Parathyroid adenoma (tissue), 2 donors: ENCODE measurements around the gene RASEF.

Source experiments
- H2AFZ ChIP-seq: fragments of 300-600 bp; sonication (generic); one replicate; pipeline ENCODE4 v1.7.0; 2017; ENCODE audit warnings: antibody characterized with exemption, mild to moderate bottlenecking
- H3K27ac ChIP-seq: fragments of 300-600 bp; sonication (generic); one replicate; pipeline ENCODE4 v1.7.0; 2017
- H3K27me3 ChIP-seq: fragments of 300-600 bp; sonication (generic); one replicate; pipeline ENCODE4 v1.7.0; 2017; ENCODE audit warnings: low read length; ENCODE audit not compliant: control insufficient read depth, insufficient read depth
- H3K36me3 ChIP-seq: fragments of 300-600 bp; sonication (generic); one replicate; pipeline ENCODE4 v1.7.0; 2017; ENCODE audit warnings: low read length; ENCODE audit not compliant: control insufficient read depth, insufficient read depth
- H3K4me1 ChIP-seq: fragments of 300-600 bp; sonication (generic); one replicate; pipeline ENCODE4 v1.7.0; 2017; ENCODE audit warnings: control low read depth
- H3K4me2 ChIP-seq: fragments of 300-600 bp; sonication (generic); one replicate; pipeline ENCODE4 v1.7.0; 2017; ENCODE audit warnings: low read length
- H3K4me3 ChIP-seq: fragments of 300-600 bp; sonication (generic); one replicate; pipeline ENCODE4 v1.7.0; 2017; ENCODE audit warnings: low read depth, low read length
- H3K79me2 ChIP-seq: fragments of 300-600 bp; sonication (generic); one replicate; pipeline ENCODE4 v1.7.0; 2017; ENCODE audit warnings: control low read depth
- H3K9ac ChIP-seq: fragments of 300-600 bp; sonication (generic); one replicate; pipeline ENCODE4 v1.7.0; 2017; ENCODE audit warnings: mild to moderate bottlenecking
- H3K9me3 ChIP-seq: fragments of 300-600 bp; sonication (generic); one replicate; pipeline ENCODE4 v1.7.0; 2017; ENCODE audit warnings: low read length; ENCODE audit not compliant: control insufficient read depth
- TF ChIP-seq, protein P1 (sequence below): fragments of 300-600 bp; sonication (generic); IDR thresholded peaks from one replicate; pipeline ENCODE4 v1.7.0; 2017; ENCODE audit warnings: antibody characterized with exemption, mild to moderate bottlenecking
- donor health status: primary hyperparathyroidism.

RASEF gene

GRCh38 chr9:83059417-83059816 is 3.5 kb downstream of the RASEF start:
- Histone ChIP-seq H3K36me3 (no peaks in the 10 kb centered on the region), H2AFZ (no peak overlapping the region), H3K4me1 (no peaks in the 10 kb centered on the region), H3K27ac (no peak overlapping the region), H3K27me3 (no peaks in the 10 kb centered on the region), H3K4me2 (no peak overlapping the region), H3K9me3 (no peaks in the 10 kb centered on the region), H3K9ac (no peak overlapping the region), H3K4me3 (no peak overlapping the region), H3K79me2 (no peaks in the 10 kb centered on the region)
- TF ChIP-seq, protein P1, sequence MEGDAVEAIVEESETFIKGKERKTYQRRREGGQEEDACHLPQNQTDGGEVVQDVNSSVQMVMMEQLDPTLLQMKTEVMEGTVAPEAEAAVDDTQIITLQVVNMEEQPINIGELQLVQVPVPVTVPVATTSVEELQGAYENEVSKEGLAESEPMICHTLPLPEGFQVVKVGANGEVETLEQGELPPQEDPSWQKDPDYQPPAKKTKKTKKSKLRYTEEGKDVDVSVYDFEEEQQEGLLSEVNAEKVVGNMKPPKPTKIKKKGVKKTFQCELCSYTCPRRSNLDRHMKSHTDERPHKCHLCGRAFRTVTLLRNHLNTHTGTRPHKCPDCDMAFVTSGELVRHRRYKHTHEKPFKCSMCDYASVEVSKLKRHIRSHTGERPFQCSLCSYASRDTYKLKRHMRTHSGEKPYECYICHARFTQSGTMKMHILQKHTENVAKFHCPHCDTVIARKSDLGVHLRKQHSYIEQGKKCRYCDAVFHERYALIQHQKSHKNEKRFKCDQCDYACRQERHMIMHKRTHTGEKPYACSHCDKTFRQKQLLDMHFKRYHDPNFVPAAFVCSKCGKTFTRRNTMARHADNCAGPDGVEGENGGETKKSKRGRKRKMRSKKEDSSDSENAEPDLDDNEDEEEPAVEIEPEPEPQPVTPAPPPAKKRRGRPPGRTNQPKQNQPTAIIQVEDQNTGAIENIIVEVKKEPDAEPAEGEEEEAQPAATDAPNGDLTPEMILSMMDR: no peak

GRCh38 chr9:83056911-83057310 is 6.0 kb downstream of the RASEF start:
- H3K9me3 ChIP-seq: no peaks in the 10 kb centered on the region
- no peak overlapping the region for H3K4me2 ChIP-seq
- H2AFZ ChIP-seq: no peak overlapping the region
- no peak overlapping the region for H3K9ac ChIP-seq
- TF ChIP-seq, protein P1: no peak
- no peak overlapping the region for H3K27ac ChIP-seq
- no peaks in the 10 kb centered on the region for H3K79me2 ChIP-seq
- H3K36me3 ChIP-seq: no peaks in the 10 kb centered on the region
- H3K27me3 ChIP-seq: no peaks in the 10 kb centered on the region
- no peak overlapping the region for H3K4me3 ChIP-seq
- no peaks in the 10 kb centered on the region for H3K4me1 ChIP-seq

DNA sequence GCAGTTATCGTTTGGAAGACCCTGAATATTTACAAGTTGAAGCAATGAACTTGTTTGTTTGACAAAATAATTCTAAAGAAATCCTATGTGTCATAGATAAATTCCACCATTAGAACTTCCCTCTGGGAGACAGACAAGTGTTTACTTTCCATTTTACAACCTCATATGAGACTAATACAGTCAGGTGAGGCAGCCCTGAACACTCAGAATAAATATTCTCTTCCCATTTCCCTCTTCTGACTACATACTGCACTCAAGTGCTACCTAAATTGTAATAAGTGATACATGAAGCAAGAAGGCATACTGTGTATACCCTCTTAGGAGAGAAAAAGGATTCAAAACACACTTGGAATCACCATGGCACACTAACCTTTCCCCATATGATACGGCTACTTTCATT is 6.8 kb downstream of the RASEF start:
- H3K36me3 ChIP-seq: no peaks in the 10 kb centered on the region
- no peak overlapping the region for H2AFZ ChIP-seq
- H3K27ac ChIP-seq: no peak overlapping the region
- H3K27me3 ChIP-seq: no peaks in the 10 kb centered on the region
- H3K4me1 ChIP-seq: no peaks in the 10 kb centered on the region
- H3K4me3 ChIP-seq: no peak overlapping the region
- H3K4me2 ChIP-seq: no peak overlapping the region
- no peak overlapping the region for H3K9ac ChIP-seq
- TF ChIP-seq, protein P1: no peak
- H3K79me2 ChIP-seq: no peaks in the 10 kb centered on the region
- no peaks in the 10 kb centered on the region for H3K9me3 ChIP-seq

DNA sequence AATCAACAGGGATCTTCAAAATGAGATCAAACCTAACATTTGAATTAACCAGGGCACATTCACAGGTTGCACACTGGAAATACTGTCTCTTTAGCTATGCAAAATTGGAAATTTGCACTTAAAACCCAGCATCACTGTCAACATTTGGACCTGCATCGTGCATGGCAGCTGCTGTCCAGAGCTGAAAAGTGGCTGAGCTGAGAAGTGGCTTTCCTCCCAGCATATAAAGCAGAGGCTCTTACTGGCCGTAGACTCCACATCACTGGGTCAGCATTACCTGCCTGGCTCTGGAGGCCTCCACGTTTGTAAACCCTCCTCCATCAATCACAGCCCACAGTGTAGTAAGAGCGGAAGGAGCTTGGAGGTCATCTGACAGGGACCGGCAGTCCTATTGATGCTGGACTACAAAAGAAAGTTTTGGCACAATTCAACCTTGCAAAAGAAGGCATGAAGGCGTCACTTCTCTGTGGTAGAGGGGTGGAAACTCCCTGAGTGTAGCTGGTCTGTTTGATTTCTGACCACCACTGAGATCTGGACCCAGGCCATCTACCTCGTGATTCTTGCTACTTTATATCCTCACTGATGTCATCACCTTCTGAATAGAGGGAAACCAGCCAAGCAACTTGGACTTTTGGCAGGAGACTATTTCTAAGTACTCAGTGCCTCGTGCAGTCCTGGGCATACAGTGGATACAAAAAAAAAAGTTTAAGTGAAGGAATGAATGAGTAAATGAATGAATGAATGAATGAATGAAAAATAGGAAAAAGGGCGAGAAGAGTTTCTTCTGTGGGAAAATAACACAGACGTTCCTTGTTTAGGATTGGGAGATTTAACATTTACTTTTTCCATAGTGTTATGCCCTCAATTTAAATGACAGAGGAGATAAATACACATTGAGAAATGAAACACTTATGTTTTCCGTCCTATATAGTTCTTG is 14.8 kb downstream of the RASEF start:
- no peak overlapping the region for H2AFZ ChIP-seq
- H3K4me3 ChIP-seq: no peak overlapping the region
- no peaks in the 10 kb centered on the region for H3K4me1 ChIP-seq
- no peak overlapping the region for H3K4me2 ChIP-seq
- no peaks in the 10 kb centered on the region for H3K79me2 ChIP-seq
- TF ChIP-seq, protein P1: no peak
- no peaks in the 10 kb centered on the region for H3K27me3 ChIP-seq
- H3K9me3 ChIP-seq: no peaks in the 10 kb centered on the region
- no peaks in the 10 kb centered on the region for H3K36me3 ChIP-seq
- no peak overlapping the region for H3K27ac ChIP-seq
- no peak overlapping the region for H3K9ac ChIP-seq

DNA sequence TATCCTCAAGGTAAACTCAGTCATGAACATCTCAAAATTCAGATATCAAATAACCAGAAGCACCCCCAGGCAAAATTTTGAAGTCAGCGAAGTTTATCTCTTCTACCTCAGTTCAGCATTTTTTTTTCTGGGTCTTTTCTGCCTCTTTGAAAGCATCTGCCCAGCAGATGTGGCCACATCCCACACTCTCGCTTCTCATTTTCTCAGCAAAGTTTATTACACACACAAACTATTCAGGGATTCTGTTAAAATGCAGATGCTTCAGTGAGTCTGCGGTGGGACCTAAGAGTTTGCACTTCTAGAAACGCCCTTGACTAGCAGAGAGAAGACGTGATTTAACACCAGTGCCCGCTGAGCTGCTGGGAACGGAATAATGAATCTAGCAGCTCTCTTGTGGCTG is 19.3 kb downstream of the RASEF start:
- TF ChIP-seq, protein P1: no peak
- Histone ChIP-seq H3K4me1 (no peaks in the 10 kb centered on the region), H3K79me2 (no peaks in the 10 kb centered on the region), H3K27me3 (no peaks in the 10 kb centered on the region), H3K27ac (no peak overlapping the region), H3K36me3 (no peaks in the 10 kb centered on the region), H2AFZ (no peak overlapping the region), H3K9ac (no peak overlapping the region), H3K4me3 (no peak overlapping the region), H3K4me2 (no peak overlapping the region), H3K9me3 (no peaks in the 10 kb centered on the region)
